ENCODE measurements around the gene BRD4. TPM values are rescaled to one million over a fixed set of nuclear protein-coding genes. Genes with fewer than 3 reads are reported as not detected.

BRD4 gene
- total and polyA plus RNA-seq, 2 of the 13 experiments (the other 11 are each of a cell fraction or from before 2014, with no cell fraction given): 10.5 to 11.4 TPM

DNA sequence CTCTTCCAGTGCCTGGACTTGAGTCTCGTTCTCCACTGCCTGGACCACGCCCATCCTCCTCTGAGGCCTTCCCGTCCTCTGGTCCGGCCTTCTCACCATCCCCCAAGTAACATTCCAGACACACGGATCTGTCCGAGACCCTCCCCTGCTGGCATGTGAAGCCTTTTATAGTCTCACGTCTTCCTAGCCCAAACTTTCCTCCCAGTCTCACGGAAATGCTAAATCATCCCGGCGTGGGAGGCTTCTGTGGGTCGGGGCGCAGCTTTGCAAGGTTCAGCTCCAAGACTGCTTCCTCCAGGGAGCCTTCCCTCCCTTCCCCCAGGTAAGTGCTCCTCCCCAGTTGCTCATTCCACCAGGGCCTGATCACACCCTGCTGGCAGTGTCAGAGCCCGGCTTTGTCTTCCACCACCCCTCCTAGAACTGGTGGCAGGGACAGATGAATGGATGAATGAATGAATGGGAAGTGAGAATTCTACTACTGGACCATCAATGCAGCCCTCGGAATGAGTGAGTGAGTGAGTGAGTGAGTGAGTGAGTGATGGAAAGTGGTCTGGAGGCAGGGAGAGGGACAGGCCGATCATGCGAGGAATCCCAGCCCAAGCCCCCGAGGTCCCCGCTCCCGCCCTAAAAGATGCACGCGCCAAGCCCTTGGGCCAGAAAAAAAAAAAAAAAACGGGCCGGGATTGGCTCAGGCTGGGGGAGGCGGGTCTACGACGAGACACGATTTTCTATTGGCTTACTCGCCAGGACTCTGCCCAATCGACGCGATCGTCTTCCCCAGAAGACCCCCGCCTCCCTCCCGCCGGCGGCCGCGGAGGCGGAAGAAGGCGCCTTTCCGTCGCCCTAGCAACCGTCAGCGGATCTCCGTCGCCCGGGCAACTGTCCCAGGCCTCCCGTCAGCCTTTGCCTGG, 109.3 kb downstream of the BRD4 start (continued):
- TF ChIP-seq, protein P1, sequence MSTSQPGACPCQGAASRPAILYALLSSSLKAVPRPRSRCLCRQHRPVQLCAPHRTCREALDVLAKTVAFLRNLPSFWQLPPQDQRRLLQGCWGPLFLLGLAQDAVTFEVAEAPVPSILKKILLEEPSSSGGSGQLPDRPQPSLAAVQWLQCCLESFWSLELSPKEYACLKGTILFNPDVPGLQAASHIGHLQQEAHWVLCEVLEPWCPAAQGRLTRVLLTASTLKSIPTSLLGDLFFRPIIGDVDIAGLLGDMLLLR (CRISPR knock-in tag; IDR thresholded peaks at IDR 0.05): no peak
- TF ChIP-seq ZSCAN20 (CRISPR knock-in tag; IDR thresholded peaks at IDR 0.05; ENCODE audit: borderline replicate concordance) (no peak), RELA (CRISPR knock-in tag; IDR thresholded peaks at IDR 0.05) (no peak), ZNF121 (CRISPR knock-in tag; IDR thresholded peaks at IDR 0.05) (no peak), ZNF136 (CRISPR knock-in tag; IDR thresholded peaks at IDR 0.05; ENCODE audit: low read depth) (no peak), NFE2L2 (IDR thresholded peaks at IDR 0.05; ENCODE audit: low read length) (no peak), ELF4 (CRISPR knock-in tag; IDR thresholded peaks at IDR 0.05; ENCODE audit: borderline replicate concordance) (no peak), REL (CRISPR knock-in tag; conservative IDR thresholded peaks at IDR 0.05) (no peak), ZNF20 (CRISPR knock-in tag; IDR thresholded peaks at IDR 0.05) (no peak), SP4 (CRISPR knock-in tag; IDR thresholded peaks at IDR 0.05) (no peak), CREM (IDR thresholded peaks at IDR 0.05) (no peak), CREM (CRISPR knock-in tag; IDR thresholded peaks at IDR 0.05) (no peak), AKAP8 (CRISPR knock-in tag; IDR thresholded peaks at IDR 0.05) (no peak), TOPORS (CRISPR knock-in tag; IDR thresholded peaks at IDR 0.05) (no peak), ELF3 (CRISPR knock-in tag; IDR thresholded peaks at IDR 0.05) (no peak), PAF1 (CRISPR knock-in tag; IDR thresholded peaks at IDR 0.05) (no peak)
- TF ChIP-seq, protein P2, sequence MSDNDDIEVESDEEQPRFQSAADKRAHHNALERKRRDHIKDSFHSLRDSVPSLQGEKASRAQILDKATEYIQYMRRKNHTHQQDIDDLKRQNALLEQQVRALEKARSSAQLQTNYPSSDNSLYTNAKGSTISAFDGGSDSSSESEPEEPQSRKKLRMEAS (IDR thresholded peaks at IDR 0.05): no peak
- TF ChIP-seq, protein P3, sequence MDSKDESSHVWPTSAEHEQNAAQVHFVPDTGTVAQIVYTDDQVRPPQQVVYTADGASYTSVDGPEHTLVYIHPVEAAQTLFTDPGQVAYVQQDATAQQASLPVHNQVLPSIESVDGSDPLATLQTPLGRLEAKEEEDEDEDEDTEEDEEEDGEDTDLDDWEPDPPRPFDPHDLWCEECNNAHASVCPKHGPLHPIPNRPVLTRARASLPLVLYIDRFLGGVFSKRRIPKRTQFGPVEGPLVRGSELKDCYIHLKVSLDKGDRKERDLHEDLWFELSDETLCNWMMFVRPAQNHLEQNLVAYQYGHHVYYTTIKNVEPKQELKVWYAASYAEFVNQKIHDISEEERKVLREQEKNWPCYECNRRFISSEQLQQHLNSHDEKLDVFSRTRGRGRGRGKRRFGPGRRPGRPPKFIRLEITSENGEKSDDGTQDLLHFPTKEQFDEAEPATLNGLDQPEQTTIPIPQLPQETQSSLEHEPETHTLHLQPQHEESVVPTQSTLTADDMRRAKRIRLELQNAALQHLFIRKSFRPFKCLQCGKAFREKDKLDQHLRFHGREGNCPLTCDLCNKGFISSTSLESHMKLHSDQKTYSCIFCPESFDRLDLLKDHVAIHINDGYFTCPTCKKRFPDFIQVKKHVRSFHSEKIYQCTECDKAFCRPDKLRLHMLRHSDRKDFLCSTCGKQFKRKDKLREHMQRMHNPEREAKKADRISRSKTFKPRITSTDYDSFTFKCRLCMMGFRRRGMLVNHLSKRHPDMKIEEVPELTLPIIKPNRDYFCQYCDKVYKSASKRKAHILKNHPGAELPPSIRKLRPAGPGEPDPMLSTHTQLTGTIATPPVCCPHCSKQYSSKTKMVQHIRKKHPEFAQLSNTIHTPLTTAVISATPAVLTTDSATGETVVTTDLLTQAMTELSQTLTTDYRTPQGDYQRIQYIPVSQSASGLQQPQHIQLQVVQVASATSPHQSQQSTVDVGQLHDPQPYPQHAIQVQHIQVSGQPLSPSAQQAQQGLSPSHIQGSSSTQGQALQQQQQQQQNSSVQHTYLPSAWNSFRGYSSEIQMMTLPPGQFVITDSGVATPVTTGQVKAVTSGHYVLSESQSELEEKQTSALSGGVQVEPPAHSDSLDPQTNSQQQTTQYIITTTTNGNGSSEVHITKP (CRISPR knock-in tag; IDR thresholded peaks at IDR 0.05; ENCODE audit: low read depth): no peak
- TF ChIP-seq, protein P4, sequence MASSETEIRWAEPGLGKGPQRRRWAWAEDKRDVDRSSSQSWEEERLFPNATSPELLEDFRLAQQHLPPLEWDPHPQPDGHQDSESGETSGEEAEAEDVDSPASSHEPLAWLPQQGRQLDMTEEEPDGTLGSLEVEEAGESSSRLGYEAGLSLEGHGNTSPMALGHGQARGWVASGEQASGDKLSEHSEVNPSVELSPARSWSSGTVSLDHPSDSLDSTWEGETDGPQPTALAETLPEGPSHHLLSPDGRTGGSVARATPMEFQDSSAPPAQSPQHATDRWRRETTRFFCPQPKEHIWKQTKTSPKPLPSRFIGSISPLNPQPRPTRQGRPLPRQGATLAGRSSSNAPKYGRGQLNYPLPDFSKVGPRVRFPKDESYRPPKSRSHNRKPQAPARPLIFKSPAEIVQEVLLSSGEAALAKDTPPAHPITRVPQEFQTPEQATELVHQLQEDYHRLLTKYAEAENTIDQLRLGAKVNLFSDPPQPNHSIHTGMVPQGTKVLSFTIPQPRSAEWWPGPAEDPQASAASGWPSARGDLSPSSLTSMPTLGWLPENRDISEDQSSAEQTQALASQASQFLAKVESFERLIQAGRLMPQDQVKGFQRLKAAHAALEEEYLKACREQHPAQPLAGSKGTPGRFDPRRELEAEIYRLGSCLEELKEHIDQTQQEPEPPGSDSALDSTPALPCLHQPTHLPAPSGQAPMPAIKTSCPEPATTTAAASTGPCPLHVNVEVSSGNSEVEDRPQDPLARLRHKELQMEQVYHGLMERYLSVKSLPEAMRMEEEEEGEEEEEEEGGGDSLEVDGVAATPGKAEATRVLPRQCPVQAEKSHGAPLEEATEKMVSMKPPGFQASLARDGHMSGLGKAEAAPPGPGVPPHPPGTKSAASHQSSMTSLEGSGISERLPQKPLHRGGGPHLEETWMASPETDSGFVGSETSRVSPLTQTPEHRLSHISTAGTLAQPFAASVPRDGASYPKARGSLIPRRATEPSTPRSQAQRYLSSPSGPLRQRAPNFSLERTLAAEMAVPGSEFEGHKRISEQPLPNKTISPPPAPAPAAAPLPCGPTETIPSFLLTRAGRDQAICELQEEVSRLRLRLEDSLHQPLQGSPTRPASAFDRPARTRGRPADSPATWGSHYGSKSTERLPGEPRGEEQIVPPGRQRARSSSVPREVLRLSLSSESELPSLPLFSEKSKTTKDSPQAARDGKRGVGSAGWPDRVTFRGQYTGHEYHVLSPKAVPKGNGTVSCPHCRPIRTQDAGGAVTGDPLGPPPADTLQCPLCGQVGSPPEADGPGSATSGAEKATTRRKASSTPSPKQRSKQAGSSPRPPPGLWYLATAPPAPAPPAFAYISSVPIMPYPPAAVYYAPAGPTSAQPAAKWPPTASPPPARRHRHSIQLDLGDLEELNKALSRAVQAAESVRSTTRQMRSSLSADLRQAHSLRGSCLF (CRISPR knock-in tag; IDR thresholded peaks at IDR 0.05; ENCODE audit: borderline replicate concordance): no peak
- TF ChIP-seq, protein P5, sequence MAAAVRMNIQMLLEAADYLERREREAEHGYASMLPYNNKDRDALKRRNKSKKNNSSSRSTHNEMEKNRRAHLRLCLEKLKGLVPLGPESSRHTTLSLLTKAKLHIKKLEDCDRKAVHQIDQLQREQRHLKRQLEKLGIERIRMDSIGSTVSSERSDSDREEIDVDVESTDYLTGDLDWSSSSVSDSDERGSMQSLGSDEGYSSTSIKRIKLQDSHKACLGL (CRISPR knock-in tag; IDR thresholded peaks at IDR 0.05): no peak
